HG03520 (cell line): ENCODE results near the gene AFF3.

Experiments
- ATAC-seq: cut with Tn5 transposase; IDR thresholded peaks from one replicate; pipeline ENCODE4 v1.9.1; 2021; ENCODE audit warnings: mild to moderate bottlenecking, moderate library complexity; ENCODE audit not compliant: unreplicated experiment

Gene AFF3

DNA sequence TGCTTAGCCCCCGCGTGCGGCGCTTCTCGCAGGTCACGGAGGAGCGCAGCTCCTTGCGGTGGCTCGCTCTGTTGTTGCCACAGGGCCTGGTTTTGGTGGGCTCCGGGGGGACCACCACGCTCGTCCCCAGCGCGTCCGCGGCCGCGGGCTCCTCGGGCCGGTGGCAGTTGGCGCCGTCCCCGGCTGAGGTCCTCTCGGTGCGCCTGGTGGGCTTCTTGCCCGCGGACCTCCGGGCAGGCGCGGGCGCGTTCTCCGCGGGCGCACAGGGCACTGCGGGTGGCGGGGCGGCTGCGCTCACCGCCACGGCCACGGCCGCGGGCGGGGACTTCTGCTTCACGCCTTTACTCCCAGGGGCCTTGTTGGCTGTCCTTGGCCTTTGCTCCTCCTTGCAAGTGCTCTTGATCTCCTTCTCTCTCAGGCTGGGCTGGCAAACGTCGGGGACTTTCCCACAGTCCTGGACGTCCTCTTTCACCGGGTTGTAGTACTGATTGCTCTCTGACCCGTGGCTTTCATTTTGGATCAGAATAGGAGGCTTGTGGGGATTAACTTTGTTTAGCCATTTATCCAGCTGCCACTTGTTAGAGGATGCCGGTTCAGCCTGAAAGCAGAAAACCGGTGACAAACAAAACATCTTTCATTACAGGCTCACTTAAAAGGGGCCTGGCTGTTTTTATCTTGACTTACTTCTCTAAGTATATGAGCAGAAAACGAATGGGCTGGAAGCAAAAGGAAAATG is 548.5 kb downstream of the AFF3 start:
- ATAC-seq: no peak

GRCh38 chr2:99576775-99577174 is 565.6 kb downstream of the AFF3 start:
- no peak for ATAC-seq

DNA sequence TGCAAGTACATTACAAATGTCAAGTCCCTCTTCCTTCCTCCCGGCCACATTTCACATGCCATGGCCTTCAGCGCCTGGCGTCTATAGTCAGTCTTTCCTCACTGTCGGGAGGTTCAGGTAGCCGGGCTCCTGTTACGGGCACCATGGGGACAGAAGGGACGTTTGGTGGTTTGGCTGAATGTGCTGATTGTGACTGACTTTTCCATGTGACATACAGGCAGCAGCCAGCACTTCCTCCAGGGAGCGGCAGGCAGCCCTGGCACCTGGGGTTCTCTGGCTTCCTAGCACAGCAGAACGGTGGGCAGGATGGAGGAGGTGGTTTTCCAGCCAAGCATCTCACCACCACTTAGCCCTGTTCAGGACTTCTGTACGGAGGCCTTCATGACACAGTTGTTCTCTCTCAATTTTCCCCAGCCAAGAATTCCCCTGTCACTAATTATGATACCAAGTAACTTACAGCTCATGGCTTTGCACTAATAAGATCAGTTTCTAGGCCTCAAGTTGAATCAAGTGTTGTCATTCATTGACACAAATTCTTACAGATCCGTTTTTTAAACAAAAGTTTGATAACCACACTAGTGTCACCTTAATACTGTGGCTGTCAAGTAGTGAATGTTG is 568.6 kb downstream of the AFF3 start:
- no peak for ATAC-seq

GRCh38 chr2:99572373-99573164 is 569.8 kb downstream of the AFF3 start:
- ATAC-seq: no peak

GRCh38 chr2:99571954-99572353 is 570.4 kb downstream of the AFF3 start:
- ATAC-seq: no peak

GRCh38 chr2:99571533-99571932 is 570.9 kb downstream of the AFF3 start:
- ATAC-seq: no peak

DNA sequence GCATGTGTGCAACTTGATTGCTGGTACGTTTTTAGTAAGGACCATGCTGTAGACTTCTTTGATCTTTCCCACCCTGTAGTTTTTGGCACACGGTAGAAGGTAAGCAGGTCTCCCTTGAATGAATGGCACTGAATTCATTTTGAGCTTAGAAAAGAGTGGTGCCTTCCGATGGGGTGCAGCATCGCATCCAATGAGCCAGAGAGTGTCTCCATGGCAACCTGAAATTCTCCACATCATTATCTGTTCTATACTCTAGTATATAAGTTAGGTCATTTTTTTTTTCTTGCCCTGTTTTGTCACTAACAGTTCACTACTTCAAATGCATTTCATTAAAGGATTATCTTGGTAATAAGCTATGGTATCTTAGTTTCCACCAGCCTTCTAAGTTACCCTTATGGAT is 571.4 kb downstream of the AFF3 start:
- ATAC-seq: no peak

GRCh38 chr2:99569386-99569785 is 573.0 kb downstream of the AFF3 start:
- ATAC-seq: no peak

DNA sequence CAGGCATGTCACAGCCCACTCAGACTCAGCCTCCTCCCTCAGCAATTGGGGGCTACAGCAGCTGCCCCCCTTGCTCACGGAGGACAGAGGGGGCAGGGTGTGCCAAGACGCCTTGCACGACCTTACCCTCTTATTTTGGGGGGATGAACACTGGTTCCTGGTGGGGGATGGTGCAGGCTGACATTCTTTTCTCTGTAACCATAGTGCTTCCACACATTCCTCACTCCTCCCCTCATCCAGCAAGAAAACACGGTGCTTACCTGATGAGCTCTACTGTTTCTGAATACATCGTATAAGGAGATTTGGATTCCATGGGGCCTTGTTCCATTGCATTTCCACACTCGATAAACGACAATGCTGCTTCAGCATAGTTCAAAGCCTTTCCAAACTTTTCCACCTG is 577.2 kb downstream of the AFF3 start:
- no peak for ATAC-seq

GRCh38 chr2:99562516-99562915 is 579.9 kb downstream of the AFF3 start:
- no peak for ATAC-seq

DNA sequence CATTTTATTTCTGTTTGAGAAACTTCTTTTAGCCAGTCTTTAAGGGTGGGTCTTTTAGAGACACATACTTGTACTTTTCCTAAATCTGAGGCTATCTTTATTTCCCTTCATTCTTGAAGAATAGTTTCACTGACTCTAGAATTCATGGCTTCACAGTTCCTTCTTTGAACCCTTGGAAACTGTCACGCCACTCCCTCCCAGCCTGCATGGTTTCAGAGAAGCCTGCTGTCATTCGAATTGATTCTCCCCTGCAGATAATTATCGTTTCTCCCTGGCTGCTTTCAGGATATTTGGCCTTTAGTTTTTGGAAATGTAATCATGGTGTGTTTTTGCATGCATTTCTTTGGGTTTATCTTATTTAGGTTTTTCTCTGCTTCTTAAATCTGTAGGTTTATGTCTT is 580.6 kb downstream of the AFF3 start:
- ATAC-seq: no peak

DNA sequence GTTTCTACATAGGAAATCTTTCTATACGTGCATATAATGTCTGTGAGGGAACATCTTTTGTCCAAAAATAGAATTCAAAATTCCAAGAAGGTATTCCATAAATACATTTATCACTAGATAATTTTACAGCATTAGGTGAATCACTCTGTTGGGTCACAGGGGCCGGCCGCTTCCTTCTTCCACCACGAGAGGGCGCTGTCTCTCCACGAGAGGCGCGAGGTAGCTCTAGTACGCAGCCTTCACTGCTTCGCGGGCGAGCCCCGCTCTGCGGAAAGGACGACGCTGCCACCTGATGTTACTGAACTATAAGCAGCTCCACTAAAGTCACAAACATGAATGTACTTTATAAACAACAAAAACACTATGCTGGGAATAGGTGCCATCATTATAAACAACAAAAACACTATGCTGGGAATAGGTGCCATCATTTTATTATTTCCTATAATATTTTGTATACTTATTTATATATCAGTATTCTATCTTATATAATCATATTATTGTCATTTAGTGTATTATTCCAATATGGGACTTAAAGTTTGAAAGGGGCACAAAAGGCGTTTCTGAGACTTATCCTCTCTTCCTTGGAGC is 583.2 kb downstream of the AFF3 start:
- ATAC-seq: peak; percentile 67

GRCh38 chr2:99555404-99555803 is 587.0 kb downstream of the AFF3 start:
- ATAC-seq: no peak

GRCh38 chr2:99554871-99555270 is 587.5 kb downstream of the AFF3 start:
- ATAC-seq: no peak

GRCh38 chr2:99554238-99554637 is 588.2 kb downstream of the AFF3 start:
- no peak for ATAC-seq

DNA sequence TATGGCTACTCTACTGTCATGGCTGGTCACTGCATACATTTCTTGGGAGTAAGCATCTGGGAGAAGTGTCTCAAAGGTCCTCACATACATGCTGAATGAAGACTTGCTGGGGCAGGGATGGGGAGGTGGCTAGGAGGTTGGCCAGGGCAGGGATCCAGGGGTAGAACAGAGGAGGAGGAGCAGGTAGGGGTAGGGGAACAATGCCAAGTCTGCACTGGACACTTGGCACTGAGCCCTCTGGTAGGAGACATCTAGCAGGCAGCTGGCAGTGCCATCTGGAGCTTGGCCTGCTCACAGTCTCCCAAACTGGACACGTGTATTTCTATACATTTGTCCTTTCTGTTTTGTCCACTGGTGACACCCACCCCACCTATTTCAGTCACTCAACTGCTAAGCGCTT is 589.9 kb downstream of the AFF3 start:
- ATAC-seq: no peak

DNA sequence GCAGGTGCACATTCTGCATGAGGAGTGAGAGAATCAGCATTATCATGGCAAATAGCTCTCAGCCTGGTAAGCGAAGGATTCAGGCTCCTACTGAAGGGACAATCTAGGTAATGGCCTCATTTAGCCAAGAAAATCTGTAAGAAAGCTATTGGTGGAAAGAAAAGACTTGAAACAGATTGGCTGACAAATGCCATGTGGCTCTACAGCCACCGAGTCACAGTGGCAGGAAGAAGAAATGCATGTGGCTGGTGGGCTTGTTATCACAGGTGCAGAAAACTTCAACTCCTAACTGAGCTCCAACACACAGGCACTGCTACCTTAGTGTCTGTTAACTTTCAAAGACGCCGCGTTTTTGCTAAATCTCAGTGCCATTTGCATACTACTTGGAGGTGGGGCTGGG is 592.0 kb downstream of the AFF3 start:
- no peak for ATAC-seq

DNA sequence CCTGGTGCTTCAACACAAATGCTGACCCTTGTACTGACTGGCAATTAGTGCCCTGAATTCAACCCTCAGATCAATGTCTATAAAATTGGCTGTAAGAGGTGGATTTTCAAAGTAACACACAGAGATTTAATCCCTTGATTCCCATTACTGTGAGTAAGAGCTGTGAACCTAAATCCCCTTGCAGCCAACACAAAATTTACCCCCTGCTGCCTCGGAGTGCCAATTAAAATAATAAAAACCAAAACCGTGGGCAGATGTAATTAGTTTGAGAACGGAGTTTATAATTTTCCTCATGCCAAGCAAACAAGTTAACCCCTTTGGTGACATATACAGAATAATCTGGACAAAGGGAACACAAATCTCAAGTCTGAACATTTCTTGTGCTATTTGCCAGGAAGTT is 596.8 kb downstream of the AFF3 start:
- ATAC-seq: no peak

- no peak for ATAC-seq
These were observed 597.3 kb downstream of the AFF3 start for GRCh38 chr2:99545066-99545465.

DNA sequence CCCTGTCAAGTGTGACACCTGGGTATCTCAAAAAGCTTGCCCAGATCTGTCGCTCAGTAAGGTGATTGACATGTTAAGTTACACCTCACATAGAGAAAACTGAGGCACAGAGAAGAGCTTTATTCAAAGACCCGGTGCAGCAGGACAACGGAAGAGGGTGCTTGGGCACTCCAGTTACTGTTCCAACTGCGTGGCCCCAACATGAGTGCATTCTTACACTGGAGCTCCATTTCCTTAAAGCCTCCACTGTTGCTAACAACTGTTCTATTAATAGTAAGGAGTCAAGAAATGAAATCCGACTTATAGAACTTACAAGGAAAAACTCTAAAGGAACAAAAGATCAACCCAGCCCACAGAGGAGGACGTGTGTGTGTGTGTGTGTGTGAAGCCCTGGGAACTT is 597.8 kb downstream of the AFF3 start:
- ATAC-seq: no peak

DNA sequence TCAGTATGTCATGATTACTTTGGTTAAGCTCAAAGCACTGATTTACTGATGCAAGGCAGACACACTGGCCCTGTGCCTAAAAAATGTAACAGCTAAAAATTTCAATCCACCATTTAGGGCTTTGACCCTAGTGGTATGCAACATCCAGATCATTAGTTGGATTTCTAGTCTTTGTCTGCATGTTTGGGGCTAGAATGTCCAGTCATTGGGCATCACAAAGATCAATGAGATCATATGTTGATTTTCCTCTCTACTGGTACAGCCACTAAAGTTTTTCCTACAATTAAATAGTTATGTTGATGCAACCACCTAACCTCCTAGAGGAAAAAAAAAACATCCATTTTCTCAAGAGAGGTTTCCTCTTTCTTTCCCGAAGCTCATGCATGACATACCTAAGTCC is 599.1 kb downstream of the AFF3 start:
- no peak for ATAC-seq
